ENCODE results near the gene ENTPD6.

Gene ENTPD6

GRCh38 chr20:25247956-25248785 is 52.7 kb downstream of the ENTPD6 start, which contains the start of gene PYGB:
TSS of gene PYGB (plus strand) at chr20:25248085. CDS start at chr20:25248179, 94 bp downstream.
- TF ChIP-seq CTCF (IDR thresholded peaks at IDR 0.05; ENCODE audit: low read depth, low read length): no peak

DNA sequence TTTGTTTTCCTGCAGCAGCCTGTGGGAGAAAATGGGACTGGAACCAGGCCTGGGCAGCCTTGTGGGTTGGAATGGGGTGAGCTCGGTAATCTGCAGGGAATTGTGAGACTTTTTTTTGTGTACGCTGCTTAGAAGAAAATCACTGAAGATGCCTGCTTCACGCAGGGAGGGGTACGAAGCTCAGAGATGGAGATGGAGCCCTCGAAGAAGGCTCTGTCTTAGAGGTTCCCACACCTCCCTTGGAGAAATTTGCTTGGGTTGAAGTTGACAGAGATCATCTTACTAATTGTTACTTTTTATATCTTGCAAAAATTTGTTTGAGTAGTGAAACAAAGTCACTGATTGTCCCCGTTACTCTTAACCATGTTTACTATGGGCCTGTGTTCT is 53.3 kb downstream of the ENTPD6 start:
- DNase-seq (ENCODE audit: extremely low read depth, low read depth): no peak
- no peak for TF ChIP-seq CTCF (IDR thresholded peaks at IDR 0.05; ENCODE audit: low read depth, low read length)

More at GRCh38 chr20:25247956-25248785, 52.7 kb downstream of the ENTPD6 start, which contains the start of gene PYGB:
- DNase-seq (ENCODE audit: extremely low read depth, low read depth): no peak

GRCh38 chr20:25249198-25249931 is 53.9 kb downstream of the ENTPD6 start:
- TF ChIP-seq CTCF (IDR thresholded peaks at IDR 0.05; ENCODE audit: low read depth, low read length): peak; percentile 14
- DNase-seq (ENCODE audit: extremely low read depth, low read depth): no peak

GRCh38 chr20:25250508-25250907 is 55.0 kb downstream of the ENTPD6 start:
- no peak for TF ChIP-seq CTCF (IDR thresholded peaks at IDR 0.05; ENCODE audit: low read depth, low read length)
- DNase-seq (ENCODE audit: extremely low read depth, low read depth): no peak

GRCh38 chr20:25251019-25251418 is 55.5 kb downstream of the ENTPD6 start:
- DNase-seq (ENCODE audit: extremely low read depth, low read depth): no peak
- no peak for TF ChIP-seq CTCF (IDR thresholded peaks at IDR 0.05; ENCODE audit: low read depth, low read length)

DNA sequence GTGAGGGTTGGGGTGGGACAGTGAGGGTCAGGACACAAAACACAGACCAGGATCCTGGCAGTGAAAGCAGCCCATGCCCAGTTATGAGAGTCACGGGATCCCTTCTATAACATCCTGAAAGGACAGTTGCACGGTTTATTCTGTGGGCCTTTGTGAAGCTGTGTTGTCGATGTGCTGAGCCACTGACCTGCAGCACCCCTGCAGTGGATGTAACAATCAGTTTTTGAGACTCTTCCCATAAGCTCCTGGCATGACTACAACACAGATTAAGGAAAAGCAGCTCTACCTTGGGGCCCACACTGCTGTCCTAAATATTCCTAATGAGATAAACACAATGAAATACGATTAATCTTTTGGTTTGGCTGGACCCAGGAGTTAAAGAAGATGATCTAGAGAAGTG is 56.0 kb downstream of the ENTPD6 start:
- TF ChIP-seq CTCF (IDR thresholded peaks at IDR 0.05; ENCODE audit: low read depth, low read length): no peak
- no peak for DNase-seq (ENCODE audit: extremely low read depth, low read depth)

DNA sequence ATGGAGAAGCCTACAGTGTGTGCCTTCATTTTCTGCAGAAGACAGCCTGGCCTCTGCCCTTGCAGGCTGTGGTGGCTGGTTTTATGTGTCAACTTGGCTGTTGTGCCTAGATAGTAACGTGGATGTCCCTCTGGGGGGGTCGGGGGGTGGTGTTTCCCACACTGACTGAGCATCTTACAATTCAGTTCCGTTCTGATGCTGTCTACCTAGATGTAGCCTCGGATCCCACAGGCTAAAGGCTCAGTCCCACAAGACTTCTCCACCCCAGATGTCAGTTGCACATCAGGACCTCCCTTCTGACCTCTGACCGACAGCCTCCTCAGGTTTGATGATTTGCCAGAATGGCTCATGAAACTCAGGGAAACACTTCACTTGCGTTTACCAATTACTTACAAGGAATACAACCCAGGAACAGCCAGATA is 56.7 kb downstream of the ENTPD6 start:
- TF ChIP-seq CTCF (IDR thresholded peaks at IDR 0.05; ENCODE audit: low read depth, low read length): no peak
- no peak for DNase-seq (ENCODE audit: extremely low read depth, low read depth)

All from AG09319 (cell line).